Endometrial microvascular endothelial cells (primary cell): Measurements from ENCODE around the gene RBAK. TPM values are rescaled to one million over a fixed set of nuclear protein-coding genes. Genes with fewer than 3 reads are reported as not detected.
"Not testable (repeated sequence)": the region's sequence is repeated elsewhere in the genome, so short reads cannot be mapped to it uniquely, and the experiment has no call there.

Source experiments
- in situ Hi-C: cut with HindIII; loops from 2 replicates; pipeline ENCODE4 v1.10.0; 2017; ENCODE audit warnings: low sequenced_read_pairs, low pct_unique_long_range_greater_than_20kb; ENCODE audit errors: inconsistent ontology term
- total RNA-seq: library from RNA; depleted of rRNA; stranded (reverse); fragments of >200 nt; gene quantifications from one replicate; pipeline ENCODE4 v1.2.3, GENCODE V29; 2015; ENCODE audit errors: inconsistent ontology term

Gene RBAK
- total RNA-seq, result 4.6 TPM

DNA sequence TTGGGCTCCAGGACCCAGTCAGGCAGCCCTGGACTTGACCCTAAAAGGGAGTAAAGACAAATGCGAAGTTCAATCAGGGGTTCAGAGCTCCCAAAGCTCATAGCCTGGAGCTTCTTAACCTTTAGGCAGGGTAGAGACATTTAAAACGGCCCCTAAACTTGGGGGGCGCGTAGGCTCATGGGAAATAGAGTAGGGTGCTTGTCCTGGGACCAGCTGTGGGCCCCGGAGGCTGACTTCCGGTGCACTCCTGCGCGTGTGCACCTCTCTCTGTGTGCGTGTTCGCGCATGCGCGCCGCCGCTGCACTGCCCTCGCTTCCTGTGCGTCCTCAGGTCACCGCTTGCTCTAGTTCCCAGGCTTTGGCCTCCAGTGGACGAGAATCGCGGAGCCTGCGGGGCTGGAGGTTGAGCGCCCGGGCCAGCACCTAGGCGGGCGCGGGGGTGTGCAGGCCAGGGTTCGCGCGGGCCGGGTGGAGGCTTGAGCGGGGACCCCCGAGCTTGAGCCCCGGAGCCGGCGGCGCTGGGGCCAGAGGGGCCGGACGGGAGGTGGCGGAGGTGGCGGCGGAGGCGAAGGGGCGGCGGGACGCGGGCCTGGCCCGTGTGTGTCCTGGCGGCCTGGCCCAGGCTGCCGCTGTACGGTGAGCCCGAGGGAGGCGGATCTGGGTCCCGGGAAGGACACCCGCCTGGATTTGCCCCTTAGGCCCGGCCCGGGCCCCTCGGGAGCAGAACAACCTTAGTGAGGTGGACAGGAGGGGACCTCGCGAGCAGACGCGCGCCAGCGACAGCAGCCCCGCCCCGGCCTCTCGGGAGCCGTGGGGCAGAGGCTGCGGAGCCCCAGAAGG lies at the start of gene RBAK:
TSS of gene RBAK (plus strand) at position 303 of the 839 bp plus-strand sequence. CDS start 2,217 bp downstream, outside the sequence.
- in situ Hi-C loops, result no loop called here

DNA sequence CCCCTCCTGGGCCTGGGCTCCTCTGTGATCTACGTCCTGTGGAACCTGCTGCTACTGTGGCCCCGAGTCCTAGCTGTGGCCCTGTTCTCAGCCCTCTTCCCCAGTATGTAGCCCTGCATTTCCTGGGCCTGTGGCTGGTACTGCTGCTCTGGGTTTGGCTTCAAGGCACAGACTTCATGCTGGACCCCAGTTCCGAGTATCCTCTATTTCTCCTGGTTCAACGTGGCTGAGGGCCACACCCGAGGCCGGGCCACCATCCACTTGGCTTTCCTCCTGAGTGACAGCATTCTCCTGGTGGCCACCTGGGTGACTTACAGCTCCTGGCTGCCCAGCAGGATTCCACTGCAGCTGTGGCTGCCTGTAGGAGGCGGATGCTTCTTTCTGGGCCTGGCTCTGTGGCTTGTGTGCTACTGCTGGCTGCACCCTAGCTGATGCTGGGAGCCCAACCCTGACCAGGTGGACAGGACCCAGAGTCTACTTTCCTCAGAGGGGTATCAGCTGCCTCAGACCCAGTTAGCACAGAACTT lies 48.9 kb upstream of the RBAK start:
- in situ Hi-C loops, result no loop called here

DNA sequence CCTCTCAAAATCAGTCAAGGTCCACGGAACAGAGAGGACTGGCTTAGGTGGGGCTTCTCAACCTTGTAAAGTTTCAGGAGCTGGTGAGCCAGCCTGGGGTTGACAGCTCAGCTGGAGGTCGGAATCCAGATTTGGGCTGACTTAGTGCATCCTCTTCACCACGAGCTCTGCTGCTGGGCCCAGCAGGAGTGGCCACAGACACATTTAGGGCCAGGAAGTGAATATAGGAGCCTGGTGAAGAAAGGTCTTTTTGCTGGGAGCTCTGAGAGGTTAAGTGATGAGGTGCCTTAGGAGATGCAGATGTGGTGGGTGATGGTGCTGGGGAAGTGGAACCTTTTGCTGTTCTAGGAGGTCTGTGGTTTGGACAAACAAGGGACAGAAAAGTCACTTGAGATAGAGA lies 47.4 kb upstream of the RBAK start:
- in situ Hi-C loops, result no loop called here

DNA sequence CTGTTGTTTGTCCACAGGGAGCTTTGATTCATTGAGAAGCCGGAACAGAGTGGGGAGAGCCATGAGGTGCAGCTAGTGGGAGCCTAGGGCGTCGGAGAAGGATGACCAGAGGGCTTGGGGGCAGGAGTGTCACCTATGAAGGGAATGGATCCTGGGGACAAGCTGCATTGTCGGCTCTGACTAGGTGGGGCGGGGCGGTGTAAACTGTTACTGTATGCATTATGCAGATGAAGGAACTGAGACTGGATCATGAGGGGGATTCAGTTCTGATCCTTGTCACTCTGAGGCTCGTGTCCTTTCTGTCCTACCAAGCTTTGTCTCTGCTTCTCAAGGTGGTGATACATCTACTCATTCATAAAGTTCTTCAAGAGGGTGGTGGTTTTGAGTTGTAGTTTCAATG lies 46.8 kb upstream of the RBAK start:
- in situ Hi-C loops, result no loop called here

DNA sequence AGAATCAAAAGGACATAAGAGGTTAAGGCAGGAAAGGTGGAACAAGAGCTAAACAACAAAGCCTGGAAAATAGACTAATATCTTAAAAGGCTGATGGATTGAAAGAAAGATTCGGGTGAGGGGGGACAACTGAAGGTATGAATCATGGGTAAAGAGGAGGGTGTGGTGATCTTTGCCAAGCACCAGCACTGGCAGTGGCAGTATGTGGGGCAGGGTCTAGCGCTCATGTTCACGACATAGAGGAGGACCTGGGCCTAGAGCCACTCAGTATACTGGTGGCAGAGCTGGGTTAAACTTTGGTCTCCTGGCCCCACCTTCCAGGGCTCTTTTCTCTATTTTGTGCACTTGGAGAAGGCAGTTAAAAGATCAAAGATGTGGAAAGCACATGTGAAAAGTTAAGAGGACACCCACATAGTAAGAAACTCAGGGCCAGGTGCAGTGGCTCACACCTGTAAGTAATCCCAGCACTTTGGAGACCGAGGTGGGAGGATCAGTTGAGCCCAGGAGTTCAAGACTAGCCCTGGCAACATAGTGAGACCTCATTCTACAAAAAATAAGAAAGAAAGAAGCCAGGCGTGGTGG lies 46.2 kb upstream of the RBAK start:
- in situ Hi-C loops, result no loop called here

DNA sequence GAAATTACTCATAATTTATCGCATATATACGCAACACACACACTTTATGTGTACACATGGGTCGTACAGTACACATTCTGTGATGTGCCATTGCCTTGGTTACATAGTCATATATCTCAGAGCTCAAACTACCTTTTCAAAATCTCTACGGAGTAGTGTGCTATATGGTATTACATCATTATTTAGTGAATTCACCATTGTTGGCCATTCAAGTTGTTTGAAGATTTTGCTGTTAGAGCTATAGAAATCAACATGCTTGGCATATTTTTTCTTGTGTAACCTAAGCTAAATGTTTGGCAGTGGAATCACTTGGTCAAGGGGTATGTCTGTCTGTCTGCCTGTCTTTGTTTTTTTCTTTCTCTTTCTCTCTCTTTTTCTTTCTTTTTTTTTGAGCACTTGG lies 44.7 kb upstream of the RBAK start:
- in situ Hi-C loops, result no loop called here

DNA sequence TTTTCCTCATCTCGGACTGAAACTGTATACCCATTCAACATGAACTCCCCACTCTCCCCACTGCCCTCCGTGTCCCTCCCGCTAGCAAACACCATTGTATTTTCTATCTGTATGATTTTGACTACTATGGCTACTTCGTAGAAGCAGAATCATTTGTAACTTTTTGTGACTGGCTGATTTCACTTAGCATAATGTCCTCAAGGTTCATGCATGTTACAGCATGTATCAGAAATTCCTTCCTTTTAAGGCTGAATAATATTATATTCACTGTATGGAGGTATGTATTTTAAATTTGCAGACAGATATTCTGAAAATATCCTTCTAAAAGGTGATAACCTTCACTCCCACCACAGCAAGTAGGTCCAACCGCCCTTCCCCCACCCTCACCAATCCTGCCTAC lies 43.7 kb upstream of the RBAK start:
- in situ Hi-C loops, result no loop called here

DNA sequence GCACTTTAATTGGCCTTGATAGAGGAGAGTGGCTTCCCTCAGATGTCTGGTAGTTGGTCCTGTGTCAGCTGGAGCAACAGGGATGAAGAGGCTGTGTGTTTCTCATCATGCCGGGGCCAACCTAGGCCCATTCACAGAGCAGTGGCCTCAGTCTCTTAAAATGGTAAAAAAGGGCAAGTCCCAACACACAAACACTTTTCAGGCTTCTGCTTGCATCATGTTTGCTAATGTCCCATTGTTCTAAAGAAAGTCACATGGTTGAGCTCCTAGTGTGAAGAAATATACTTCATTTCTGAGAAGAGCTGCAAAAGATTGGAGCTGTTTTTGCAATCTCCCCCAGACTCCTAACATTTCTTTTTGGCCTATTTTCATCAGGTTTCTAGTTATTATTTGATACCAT lies 40.6 kb upstream of the RBAK start:
- in situ Hi-C loops, result no loop called here

DNA sequence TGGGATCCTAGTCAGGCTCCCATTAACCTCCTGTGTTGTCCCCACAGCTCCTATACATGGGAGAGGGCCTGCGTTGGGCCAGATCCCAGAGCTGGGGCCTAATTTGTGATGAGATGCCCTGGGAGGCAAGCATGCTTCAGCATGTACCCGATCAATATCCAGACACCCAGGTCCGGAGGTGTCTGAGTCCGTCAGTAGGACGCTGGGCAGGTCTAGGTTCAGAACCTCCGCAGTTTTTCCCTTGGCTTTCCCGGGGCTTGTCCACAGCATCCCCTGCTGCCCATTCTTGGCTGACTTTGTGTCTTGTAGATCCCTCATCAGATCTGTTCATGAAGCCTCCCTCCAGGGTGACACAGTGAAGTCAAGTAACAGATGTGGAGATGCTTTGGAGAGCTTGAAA lies 32.7 kb upstream of the RBAK start:
- in situ Hi-C loops, result no loop called here

DNA sequence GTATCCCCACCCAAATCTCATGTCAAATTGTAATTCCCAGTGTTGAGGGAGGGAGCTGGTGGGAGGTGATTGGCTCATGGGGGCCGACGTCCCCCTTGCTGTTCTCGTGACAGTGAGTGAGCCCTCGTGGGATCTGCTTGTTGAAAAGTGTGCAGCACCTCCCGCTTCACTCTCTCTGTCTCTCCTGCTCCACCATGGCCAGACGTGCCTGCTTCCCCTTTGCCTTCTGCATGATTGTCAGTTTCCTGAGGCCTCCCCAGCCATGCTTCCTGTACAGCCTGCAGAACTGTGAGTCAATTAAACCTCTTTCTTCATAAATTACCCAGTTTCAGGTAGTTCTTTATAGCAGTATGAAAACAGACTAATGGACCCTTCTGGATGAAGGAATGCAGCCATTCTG lies 29.7 kb upstream of the RBAK start:
- in situ Hi-C loops, result not testable (repeated sequence)

DNA sequence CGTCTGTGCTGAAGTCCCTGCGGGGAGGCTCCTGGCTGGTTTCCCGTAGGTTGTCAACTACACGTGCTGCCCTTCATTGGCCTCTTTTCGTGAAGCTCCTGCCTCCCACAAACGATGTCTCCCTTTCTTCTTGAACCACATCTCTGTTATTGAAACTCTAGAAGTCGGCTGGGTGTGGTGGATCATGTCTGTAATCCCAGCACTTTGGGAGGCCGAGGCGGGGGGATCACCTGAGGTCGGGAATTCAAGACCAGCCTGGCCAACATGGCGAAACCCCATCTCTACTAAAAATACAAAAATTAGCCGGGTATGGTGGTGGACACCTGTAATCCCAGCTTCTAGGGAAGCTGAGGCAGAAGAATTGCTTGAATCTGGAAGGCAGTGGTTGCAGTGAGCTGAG lies 28.0 kb upstream of the RBAK start:
- in situ Hi-C loops, result not testable (repeated sequence)

DNA sequence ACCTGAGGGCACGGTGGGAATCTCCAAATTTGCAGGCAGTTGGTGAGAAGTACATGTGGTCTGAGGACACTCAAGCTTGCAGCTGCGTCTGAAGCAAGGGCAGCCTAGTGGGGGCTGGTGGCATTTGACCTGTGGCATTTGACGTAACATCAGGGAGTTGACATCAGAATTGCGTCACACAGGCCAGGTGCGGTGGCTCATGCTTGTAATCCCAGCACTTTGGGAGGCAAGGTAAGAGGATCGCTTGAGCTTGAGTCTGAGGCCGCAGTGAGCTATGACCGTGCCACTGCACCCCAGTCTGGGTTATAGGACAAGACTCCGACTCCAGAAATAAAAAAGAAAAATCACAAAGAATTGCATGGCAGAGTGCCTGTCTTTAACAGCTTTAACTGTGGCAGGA lies 25.6 kb upstream of the RBAK start:
- in situ Hi-C loops, result no loop called here

DNA sequence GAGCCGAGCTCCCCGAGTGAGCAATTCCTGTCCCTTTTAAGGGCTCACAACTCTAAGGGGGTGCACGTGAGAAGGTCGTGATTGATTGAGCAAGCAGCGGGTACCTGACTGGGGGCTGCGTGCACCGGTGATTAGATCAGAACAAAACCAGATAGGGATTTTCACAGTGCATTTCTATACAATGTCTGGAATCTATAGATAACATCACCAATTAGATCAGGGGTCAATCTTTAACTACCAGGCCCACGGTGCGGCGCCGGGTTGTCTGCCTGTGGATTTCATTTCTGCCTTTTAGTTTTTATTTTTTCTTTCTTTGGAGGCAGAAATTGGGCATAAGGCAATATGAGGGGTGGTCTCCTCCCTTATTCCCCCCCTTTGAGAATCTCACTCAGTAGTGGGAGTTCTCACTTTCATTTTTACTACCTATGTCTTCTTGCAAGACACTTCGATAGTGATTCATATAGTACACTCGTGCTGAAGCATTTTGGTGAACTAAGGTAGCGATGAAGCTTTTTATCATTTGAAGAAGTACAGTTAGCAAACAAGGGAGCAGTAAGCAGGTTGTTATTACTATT lies 24.6 kb upstream of the RBAK start:
- in situ Hi-C loops, result not testable (repeated sequence)

DNA sequence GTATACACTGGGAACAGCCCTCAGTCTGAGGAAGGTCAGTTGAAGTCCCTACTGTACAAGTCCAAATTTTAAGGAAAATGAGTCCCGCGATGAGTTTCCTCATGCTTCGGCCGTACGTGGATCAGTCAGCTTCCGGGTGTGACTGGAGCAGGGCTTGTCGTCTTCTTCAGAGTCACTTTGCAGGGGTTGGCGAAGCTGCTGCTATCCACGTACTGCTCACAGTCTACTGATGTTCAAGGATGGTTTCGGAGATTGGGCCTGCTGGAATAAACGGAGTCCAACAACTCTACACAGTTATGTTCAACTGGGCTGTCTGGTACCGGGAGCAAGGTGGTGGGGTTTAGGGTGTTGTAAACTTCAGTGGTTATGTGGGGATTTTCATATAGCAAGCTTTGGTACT lies 22.0 kb upstream of the RBAK start:
- in situ Hi-C loops, result not testable (repeated sequence)

DNA sequence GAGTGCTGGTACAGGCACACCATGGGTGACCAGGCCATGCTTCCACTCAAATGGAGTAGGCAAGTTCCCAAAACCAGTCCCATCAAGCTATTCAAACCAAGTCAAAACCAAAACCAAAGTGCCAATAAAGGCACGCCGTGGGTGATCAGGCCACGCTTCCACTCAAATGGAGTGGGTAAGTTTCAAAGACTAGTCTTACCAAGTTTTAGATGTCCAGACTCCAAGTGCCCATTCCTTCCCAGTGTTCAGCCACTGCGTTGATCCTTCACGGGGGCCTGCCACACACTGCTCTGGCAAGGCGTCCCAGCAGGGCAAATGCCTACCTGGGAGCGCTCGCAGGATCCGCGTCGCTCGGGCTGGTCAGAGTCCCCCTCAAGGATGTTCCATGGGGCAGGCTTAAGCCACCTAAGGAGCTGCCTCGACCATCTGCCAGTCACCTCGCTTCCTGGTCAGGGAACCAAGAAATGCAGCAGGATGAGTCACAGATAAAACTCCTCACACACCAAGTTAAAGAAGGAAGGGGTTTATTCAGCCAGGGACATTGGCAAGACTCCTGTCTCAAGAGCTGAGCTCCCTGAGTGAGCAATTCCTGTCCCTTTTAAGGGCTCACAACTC lies 17.8 kb upstream of the RBAK start:
- in situ Hi-C loops, result not testable (repeated sequence)

DNA sequence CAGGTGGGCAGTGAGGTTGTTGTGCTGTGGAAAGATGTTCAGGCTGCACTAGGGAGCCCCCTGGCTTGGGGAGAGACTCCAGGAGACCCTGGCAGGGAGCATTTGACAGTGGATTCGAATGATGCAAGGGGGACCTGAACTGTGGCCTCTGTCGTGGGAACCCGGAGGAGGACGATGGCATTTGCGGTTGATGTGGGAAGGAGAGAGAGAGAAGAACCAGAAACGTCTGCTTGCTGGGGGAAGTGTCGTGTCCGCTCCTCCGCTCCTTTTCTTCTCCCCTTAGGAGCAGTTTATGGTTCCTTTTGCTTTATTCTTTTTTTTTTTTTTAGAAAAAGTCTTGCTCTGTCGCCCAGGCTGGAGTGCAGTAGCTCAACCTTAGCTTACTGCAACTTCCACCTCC lies 12.5 kb upstream of the RBAK start:
- in situ Hi-C loops, result not testable (repeated sequence)

DNA sequence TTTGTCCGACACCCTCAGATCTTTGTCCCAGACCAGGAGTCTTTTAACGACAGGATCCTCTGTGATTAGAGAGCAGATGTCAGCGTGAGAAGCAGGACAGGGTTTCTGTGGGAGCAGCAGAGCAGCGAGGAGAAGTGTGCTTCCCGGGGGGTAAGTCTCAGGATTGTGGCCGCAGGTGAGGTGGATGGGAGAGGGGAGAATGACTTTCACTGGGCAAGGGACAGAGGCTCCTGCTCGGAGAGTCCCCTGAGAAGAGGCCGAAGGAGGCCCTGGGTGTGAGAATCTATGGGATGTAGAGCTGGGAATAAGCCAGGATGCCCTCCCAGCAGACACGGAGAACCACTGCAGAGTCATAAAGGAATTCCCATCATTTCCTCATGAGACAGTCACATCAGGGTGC lies 10.4 kb upstream of the RBAK start:
- in situ Hi-C loops, result no loop called here

DNA sequence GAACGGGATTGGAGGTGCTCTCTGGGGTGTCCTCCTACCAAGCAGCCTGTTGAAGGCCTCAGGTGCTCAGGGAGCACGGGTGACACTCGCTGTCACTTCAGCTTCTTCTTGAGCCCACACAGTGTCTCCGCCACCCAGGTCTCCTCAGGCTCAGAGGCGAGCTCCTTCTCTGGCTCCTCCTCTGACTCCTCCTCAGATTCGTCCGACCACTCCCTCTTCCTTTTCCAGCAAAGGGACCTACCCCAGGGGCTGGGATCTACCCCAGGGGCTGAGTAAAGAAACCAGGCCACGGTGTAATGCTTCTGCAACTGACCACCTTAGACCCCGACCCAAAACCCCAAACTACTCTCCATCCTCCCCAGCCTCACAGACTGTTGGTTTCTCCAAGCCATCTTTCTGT lies 9.2 kb upstream of the RBAK start:
- in situ Hi-C loops, result no loop called here

DNA sequence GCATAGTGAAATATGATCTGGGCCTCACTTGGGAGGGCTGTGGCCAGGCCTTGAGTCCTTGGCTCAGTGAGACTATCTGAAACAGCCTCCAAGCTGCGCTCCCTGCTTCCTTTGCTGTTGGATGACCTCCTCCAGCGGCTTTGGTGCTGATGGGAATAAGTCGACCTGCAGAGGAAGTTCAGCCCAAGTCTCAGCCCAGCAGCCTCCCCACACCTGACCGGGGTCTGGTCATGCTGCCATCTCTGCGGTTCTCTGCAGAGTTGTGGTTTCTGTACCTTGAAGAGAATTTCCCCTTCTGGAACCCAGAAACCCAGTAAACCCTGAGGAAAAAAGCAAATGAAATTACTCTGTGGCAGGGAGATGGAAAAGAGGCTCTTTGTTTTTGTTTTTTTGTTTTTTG lies 4.6 kb upstream of the RBAK start:
- in situ Hi-C loops, result no loop called here

DNA sequence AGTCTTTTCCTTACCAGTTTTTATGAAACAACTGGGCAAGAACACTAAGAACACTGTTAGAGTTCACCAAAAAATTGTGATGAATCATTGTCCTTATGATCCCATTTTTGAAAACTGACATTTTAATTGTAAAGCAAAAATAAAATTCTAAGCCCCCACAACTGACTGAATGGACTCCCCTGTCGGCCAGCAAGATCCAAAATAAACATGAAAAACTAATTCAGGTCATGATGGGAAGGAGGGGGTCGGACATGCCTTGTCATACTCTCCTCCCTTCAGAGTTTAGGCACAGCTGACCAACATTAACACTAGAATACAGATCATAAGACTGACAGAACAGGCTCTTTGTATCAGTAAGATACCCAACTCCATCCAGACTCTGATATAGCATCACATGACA lies 2.0 kb upstream of the RBAK start:
- in situ Hi-C loops, result no loop called here
